NCI-H345 treated with DMSO at 0.1 percent for 48 hours (cell line): Measurements from ENCODE around the gene NFATC2.

Experiments used
- DNase-seq: peaks from one replicate; lab custom pipeline; 2025; ENCODE audit not compliant: unreplicated experiment; lab: John Stamatoyannopoulos, UW

The NFATC2 gene

DNA sequence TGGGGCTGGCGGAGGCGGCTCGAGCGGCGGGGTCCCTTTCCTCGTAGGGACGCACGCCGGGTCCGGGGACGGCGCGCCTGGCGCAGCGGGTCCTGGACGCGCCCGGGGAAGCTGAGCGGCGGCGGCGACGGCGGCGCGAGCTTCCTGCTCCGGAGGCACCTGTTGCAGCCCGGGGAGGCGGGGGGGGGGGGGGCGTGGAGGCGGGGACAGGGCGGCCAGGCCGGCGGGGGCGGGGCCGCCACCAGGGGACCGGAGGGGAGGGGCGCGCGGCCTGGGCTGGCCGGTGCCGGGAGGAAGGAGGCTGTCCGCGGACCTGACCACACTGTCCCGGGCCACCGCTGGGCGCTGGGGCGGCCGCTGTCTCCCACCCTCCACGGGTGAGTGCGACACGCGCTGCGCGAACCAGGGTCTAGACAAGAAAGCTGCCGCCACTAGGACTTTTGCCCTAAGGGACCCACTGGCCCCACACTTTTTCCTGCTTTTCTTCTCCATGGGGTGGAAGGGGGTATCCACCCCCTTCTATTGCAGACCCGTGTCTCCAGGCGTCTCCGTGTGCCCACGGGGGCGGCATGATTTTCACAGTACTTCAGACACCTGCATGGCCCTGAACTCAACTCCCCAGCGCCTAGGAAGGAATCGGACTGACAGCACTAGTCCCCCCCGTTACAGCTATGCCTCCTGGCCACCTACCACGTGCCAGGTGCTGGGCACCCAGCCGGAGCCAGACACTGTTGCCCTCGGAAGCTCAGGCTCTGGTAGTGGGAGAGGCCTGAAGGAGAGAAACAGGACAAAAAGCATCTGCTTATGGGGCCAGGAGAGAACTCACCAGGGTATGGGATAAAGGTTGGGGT, at the start of gene NFATC2:
Gene NFATC2 (minus strand): TSS at position 149 of the 851 bp plus-strand sequence. CDS start 220 bp downstream, outside the sequence.
- no peak for DNase-seq

DNA sequence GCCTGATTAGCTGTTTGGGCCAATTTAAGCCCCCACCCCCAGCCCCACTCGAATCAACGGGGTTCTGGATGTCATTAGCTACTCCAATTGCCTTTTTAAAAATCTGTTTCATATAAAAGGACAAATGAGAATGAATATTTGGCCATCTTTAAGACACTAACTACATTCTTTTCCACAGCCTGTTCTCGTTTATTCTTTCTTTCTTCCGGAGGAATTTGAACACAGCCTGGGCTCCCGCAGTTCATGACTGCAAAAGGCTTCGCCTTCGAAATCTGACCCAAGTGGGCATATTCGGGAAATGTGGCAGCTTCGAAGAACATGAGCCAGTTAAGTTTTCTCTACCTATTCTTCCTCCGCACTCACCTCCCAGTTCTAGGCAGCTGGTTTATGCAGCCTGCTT, 49.4 kb upstream of the NFATC2 start:
- no peak for DNase-seq

DNA sequence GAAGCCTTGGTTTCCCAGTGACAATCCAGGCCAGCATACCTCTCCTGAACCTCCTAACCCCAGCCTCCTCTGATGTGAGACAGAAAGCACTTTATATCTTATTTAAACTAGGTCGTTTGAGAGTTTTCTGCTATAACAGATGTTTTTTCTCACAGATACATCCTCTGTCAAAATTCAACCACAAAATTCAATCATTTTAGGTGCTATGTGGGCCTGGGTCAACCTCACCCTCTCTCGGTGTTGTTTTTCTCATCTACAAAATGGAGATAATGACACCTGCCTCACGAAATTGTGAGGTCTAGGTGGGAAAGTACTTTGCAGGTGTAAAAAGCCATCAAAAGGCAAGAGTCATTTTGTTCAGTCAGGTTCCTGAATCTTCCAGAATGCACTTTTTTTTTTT, 46.2 kb upstream of the NFATC2 start:
- no peak for DNase-seq

DNA sequence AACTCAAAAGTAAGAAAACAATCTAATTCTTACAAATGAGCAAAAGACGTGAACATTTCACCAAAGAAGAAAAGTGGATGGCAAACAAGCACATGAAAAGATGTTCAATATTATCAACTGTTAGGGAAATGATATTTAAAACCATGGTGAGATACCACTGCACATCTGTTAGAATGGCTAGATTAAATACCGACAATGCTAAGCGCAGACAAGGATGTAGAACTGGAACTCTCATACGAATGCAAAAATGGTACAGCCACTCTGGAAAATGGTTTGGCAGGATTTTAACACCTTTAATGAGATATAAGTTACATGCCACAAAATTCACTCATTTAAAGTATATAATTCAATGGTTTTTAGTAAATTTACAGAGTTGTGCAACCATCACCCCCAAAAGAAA, 44.6 kb upstream of the NFATC2 start:
- no peak for DNase-seq

DNA sequence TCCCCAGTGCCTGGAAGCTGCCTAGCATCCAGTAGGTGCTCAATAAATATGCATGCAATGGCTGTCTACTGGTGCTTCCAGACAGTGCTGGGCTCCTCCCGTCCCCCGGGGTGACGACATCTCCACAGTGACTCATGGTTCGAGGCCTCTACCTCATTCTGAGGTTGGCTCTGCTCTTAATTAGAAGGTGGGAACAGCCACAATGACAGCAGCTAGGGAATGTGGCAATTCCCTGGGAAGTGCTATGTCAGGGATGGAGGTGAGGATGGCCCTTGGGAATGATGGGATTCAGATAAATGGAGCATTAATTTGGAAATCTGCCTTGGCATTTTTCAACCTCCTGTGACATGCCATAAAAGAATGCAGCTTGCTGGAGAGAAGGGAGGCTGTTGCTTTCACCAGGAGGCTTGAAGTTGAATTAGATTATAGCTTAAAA, 43.5 kb upstream of the NFATC2 start:
- DNase-seq = no peak

DNA sequence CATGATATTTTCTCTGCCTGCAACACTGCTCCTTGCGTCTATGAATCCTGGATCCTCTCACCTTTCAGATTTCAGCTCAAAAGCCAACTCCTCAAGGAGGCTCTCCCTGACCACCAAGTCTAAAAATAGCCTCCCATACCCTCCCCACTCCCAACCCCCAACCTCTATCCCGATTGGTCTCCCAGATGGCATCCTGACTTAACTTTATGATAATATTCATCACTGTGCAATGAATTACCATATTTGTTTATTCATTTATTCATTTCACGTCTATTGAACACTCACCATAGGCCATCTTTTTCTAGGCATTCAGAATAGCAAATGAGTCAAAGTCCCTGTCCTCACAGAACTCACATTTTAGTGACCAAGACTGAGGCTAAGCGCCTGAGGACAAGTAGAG, 42.6 kb upstream of the NFATC2 start:
- no peak for DNase-seq

DNA sequence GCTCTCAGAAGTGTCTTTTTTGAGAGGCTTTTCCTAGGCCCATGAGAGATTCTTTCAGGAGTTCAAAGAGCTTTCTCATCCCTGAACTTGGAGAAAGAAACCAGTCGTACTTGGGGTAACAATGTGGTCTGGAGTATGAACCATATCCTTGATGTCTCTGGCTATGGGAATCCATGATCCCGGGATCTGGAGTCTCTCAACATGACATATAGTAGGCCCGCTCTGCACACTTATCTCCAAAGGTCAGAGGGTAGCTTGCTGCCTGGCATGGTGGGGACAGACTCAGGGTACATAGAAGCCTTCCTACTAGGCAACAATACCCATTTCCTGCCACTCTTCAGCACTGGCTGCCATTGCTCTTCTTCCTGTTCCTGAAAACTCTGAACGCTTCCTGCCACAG, 42.2 kb upstream of the NFATC2 start:
- DNase-seq = no peak

DNA sequence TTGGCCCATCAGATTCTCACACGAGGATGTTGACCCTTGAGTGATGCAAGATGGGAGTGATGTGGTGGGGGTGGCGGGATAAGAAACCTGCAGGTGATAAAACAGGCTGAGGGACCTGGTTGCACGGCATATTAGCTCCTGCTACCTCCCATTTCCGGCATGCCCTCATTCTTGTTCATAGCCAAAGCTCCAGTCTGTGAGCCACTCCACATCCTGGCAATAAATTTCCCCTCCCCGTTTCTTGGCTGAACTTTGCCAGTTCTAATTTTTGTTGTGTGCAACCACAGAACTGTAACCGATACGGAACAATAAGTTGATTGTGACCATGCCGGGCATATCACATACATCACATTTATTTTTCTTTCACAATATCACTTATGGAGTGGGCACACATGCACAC, 41.6 kb upstream of the NFATC2 start:
- DNase-seq = no peak

DNA sequence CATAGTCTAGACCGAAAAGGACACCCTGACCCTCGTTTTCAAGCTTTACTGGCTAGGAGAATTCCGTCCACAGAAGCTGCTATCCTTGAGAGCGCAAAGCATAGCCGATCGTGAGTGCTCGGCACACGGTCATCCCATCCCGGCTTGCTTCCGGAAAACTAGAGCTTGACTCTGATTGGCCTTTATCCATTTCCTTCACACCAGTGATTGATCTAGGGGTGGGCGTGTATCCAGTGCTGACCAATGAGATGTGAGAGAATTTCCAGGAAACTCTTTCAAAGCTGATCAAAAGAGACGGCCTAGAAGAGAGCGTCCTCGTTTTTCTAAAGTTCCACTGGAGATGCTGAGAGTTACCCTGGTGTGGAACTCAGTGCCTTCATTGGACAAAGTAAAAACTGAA, 41.0 kb upstream of the NFATC2 start:
- DNase-seq = no peak

DNA sequence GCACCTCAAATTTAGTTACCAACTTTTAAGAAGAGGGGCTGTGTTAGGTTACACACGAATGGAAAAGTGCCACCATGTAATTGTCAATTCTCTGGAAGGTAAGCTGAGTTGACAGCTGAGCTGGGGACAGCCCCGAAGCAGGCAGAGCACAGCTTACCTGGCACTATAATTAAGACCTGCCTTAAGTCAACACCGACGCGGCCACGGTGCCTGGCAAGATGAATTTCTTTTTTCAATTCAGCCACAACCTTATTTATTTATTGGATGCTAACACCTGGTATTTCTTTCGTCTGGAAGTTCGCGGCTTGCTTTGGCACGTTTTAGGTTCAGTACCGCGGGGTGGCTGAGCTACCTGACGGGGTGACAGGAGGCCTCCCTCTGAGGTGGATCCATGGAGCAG, 40.6 kb upstream of the NFATC2 start:
- DNase-seq = peak; percentile 68

DNA sequence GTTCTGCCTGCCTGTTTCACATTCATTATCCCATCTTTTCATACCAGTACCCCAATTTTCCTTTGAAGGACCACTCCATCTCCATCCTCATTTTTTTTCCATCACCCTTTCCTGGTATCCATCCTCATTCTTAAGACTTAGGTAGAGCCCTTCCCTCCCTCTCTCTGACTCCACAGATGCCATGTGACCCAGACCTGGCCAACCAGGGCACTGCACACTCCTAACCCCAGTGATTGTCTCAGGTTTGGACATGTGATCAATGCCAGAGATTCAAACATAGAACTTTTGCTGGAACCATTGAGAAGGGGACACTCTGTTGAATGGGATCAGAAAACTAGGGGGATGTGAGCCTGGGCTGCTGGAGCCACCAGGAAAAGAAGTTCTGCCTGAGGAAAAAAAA, 39.1 kb upstream of the NFATC2 start:
- no peak for DNase-seq

DNA sequence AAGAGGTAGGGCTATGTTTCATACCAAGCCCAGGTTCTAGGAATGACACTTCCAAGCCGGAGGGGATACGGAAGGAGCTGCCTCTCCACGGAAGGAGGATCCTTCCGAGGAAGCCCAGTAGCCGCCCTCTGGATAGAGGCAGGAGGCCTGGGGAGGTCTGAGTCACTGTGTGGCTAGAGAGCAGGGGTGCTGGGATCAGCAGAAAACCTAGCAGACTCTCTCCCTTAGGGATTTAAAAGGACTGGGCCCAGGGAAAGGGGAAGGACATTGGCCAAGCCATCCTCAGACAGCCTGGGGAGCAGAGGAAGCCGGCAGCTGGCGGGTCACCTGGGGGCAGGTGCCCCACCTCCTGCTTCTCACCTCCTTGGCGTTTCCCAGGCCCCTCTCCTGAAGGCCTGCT, 36.6 kb upstream of the NFATC2 start:
- DNase-seq = no peak

DNA sequence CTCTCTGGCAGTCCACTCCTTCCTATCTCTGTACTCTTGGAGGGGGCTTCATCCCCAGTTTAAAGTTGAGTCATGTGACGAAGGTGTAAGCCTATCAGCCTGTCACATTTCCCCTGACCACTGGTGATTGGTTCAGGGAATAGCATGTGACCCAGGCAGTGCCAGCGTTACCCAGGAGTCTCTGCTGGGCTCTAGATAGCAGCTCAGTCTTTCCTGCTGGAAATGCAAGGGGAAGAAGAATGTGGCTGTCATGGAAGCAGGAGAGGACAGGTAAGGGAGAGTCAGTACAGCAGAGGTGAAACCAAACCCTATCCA, 35.6 kb upstream of the NFATC2 start:
- no peak for DNase-seq

DNA sequence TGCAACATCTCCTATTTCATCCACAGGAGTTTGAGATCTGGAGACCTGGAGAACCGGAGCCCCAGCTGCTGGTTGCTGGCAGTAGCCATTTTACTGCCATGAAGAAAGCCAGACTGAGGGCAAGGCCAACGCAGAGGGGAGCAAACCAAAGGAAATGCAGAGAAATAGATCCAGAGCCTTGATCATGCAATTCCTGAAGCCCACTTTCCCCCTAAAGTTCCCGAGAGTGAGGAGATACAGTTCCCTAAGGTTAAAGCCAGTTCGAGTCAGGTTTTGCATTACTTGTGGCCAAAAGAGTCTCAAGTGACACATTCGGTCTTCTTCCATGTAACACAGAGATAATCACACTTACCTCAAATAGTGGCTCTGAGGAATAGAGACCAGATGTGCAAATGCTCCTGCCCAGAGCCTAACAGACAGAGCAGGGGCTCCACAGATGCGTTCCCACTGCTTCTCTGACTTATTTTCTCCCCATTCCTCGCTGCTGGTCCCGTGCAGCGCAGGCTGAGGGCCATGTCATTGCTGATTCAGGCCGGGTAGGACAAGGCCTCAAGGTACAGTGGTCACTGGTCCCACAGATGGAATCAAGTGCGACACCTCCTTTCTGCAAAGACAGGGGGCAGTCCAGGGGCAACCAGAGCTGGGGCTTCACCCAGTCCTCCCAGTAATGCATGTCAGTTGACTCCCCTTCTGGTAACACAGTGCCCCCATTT, 35.1 kb upstream of the NFATC2 start:
- no peak for DNase-seq

DNA sequence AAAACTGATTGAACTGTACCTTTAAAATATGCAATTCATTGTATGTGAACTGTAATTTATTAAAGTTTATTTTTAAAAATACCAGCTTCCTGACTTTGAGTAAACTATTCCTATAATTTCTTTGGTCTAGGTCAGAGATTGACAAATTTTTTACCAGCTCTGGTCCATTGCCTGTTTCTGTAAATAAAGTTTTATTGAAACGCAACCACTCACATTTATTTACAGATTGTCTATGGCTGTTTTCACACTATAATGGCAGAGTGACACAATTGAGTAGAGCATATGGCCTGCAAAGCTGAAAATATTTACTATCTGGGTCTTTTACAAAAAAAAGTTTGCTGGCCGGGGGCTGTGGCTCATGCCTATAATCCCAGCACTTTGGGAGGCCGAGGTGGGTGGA, 33.0 kb upstream of the NFATC2 start:
- DNase-seq = no peak

DNA sequence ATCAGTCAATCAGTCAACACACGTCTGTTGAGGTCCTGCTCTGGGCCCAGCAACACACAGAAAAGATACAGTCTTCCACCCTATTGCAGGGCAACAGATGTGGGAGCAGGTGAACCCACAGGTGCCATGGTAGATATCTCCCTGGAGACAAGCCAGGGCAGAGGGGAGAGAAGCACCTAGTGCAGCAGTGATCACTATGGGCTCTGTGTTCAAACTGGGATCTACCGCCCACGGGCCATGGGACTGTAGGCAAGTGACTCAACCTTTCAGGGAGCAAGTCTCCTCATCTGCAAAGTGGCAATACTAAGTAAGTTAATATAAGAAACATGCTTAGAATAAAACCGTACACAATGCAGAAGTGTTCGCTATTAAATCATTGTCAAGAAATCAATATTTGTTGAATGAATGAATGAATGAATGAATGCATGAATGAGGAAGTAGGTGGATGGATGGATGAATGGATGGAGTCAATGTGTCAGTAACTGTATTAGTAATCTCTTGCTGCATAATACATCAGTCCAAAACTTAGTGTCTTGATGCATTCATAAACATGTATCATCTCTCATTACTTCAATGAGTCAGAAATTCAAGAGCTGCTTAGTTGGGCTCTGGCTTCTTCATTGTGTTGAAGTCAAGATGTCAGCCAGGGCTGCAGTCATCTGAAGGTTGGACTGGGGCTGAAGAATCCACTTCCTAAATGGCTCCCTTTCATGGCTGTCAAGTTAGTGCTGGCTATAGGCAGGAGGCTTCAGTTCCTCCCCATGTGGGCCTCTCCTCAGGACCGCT, 31.9 kb upstream of the NFATC2 start:
- no peak for DNase-seq

DNA sequence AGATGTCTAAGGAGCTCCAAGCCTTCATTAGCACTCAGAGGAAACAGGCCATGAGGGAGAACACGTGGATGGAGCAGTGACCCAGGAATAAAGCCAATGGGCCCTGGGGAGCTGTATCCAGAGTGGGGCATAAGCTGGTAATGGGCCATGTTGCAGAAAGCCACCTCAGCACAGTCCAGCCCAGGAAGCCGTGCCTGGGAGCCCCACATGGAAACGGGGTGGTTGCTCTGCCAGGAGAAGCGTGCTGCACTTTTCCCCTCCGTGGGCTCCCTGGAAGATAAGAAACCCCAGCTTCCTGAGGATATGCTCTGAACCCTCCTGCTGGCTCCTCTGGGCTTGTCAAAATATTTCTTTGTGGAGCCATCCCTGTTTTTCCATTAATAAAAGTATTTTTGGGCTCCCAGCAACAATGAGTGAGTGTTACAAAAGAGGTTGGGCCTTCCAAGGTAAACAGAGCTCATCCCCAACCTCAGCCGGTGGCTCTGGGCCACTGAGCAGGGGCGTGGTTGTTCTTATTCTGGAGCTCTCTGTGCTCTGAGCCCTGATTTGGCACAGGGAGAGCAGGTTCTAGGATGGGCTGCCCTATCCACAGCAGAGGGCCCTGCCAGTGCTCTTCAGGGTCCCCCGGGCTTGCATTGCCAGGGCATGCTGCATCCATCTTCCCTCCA, 31.2 kb upstream of the NFATC2 start:
- DNase-seq = no peak

DNA sequence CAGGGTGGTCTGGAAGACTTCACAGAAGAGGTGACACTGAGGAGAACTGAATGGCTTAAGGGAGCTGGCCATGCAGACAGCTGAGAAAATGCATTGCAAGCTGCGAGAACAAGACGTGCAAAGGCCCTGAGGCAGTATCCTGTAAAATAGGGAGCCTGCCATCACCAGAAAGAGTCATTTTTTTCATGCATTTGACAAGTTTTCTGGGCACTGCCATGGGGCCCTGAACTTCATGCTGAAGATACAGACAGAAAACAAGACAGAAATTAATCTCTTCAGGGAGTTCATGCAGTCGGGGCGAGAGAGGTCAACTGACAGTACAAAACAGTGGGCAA, 28.9 kb upstream of the NFATC2 start:
- DNase-seq = no peak

DNA sequence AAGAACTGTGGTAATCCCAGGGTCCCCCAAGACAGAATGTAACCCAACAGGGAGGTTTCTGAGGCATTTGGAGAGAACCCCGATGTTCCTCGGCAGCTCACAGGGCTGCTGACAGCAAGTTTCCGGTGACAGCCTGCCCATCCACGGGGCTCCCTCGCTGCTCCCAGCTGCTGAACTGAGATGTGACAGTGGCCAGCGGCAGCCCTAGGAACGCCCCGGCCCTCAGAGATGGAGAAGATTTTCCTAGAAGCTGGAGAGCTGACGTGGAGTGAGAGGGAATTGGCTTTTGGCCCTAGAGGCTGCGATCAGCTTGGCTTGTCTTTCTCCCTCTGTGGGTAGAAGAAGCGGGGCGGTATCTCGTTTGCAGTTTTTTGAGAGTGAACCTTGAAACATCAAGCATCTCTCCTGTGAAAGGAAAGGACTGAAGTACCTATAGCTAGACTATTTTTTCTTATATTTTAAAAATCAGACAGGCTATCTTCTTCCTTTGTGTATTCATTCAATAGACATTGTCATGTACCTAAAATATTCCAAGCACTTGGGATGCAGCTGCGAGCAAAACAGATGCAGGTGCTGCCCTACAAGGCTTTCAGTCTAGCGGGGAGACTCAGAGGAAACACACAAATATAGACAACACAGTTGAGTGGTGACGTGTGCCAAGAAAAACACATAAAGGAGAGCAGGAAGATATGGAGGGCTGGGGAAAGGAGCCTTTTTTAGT, 28.4 kb upstream of the NFATC2 start:
- no peak for DNase-seq

DNA sequence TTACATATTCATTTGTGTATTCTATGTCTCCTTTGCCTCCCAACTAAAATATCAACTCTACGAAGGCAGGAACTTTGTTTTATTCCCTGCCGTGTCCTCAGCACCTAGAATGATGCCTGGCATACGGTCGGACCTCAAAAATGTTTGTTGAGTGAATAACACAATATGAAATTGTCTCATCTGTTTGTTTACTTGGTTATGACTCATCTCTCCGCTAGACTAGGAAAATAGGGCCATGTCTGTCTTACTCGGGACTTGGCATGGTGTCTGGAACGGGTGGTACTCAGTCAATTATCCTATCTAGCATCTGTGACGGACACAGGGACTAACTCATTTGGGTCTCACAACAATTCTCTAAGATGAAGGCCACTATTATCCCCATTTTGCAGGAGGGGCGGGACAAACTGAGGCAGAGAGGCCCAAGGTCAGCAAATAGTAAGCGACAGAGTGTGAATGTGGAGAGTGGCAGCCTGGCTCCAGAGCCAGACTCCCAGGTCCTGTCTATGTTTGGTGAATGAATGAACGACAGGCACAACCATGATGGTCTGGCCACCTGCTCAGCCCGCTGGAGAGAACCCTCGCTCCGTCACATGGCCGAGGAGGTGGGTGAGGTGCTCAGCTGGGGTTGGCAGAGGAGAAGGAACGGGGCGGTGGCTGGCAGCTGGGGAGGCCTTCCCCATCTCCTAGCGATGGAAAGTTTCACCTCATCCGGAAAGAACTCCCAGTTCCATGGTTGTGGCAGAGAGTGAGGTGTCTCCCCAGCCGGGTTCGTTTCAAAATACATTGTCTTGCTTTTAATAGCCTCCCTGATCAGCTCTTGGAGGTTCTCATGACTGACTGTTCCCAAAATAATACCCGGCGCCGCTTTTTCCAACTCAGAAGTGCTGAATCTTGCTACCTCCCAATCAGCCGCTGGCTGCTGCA, 27.6 kb upstream of the NFATC2 start:
- no peak for DNase-seq
